HG02763 (cell line): ENCODE measurements around the gene ARHGAP40.

Experiments
- ATAC-seq: cut with Tn5 transposase; IDR thresholded peaks from one replicate; pipeline ENCODE4 v1.9.1; 2021; ENCODE audit warnings: mild to moderate bottlenecking, moderate library complexity; ENCODE audit not compliant: unreplicated experiment

ARHGAP40 gene

GRCh38 chr20:38601216-38602184, at the start of gene ARHGAP40:
ARHGAP40 (plus strand) TSS chr20:38601809.
- ATAC-seq = no peak

- no peak for ATAC-seq
These were observed 46.6 kb upstream of the ARHGAP40 start for GRCh38 chr20:38554986-38555385.

- no peak for ATAC-seq
These were observed 46.2 kb upstream of the ARHGAP40 start for GRCh38 chr20:38555395-38555794.

GRCh38 chr20:38557174-38557573, 44.4 kb upstream of the ARHGAP40 start:
- ATAC-seq = no peak

- ATAC-seq = no peak
These were observed 42.8 kb upstream of the ARHGAP40 start for GRCh38 chr20:38558596-38559360.

GRCh38 chr20:38559764-38560163, 41.8 kb upstream of the ARHGAP40 start:
- ATAC-seq = no peak

- no peak for ATAC-seq
These were observed 37.7 kb upstream of the ARHGAP40 start for GRCh38 chr20:38563802-38564431.

- no peak for ATAC-seq
These were observed 36.9 kb upstream of the ARHGAP40 start for GRCh38 chr20:38564680-38565079.

- ATAC-seq = no peak
These were observed 35.5 kb upstream of the ARHGAP40 start for GRCh38 chr20:38566036-38566598.

GRCh38 chr20:38569747-38570525, 31.7 kb upstream of the ARHGAP40 start:
- no peak for ATAC-seq

- ATAC-seq = no peak
These were observed 28.2 kb upstream of the ARHGAP40 start for GRCh38 chr20:38573413-38573812.

GRCh38 chr20:38579219-38579910, 22.2 kb upstream of the ARHGAP40 start:
- no peak for ATAC-seq

GRCh38 chr20:38579921-38580320, 21.7 kb upstream of the ARHGAP40 start:
- no peak for ATAC-seq

- ATAC-seq = no peak
These were observed 20.6 kb upstream of the ARHGAP40 start, which contains the start of gene ADIG for GRCh38 chr20:38581013-38581412. ADIG (plus strand) TSS chr20:38581197; CDS start chr20:38581251, 54 bp downstream.

- no peak for ATAC-seq
These were observed 19.7 kb upstream of the ARHGAP40 start for GRCh38 chr20:38581830-38582358.

GRCh38 chr20:38583306-38583705, 18.3 kb upstream of the ARHGAP40 start:
- no peak for ATAC-seq

GRCh38 chr20:38584099-38584763, 17.4 kb upstream of the ARHGAP40 start:
- ATAC-seq = no peak

GRCh38 chr20:38585404-38586180, 16.0 kb upstream of the ARHGAP40 start:
- no peak for ATAC-seq
